Pancreas (tissue), 10 donors: ENCODE data around the gene FHIT. TPM values are rescaled to one million over a fixed set of nuclear protein-coding genes. Genes with fewer than 3 reads are reported as not detected.
A peak's percentile ranks its signal among the peaks of the same experiment; 100 is the strongest.

ENCODE experiments used
- ATAC-seq, 4 donors: fragments of 200-7000 bp; cut with Tn5 transposase; one replicate each; pipeline versions ENCODE4 v1.8.0 to v1.9.1; 2020; ENCODE audit warnings: mild to moderate bottlenecking in 4 of 4, moderate library complexity in 4 of 4
- DNase-seq, 6 donors: peaks; one replicate each; pipeline ENCODE4 v3.0.0-alpha.2; 2020
- FAIRE-seq: peaks from 2 replicates; lab custom pipeline; 2012; peaks lifted over from hg19 to GRCh38; lab: Jason Lieb, UNC
- H3K27ac ChIP-seq, 4 donors: fragments of 200-600 bp; sonication (generic); 1 replicate in 3 of 4; 2 replicates in 1 of 4; pipeline versions ENCODE4 v1.5.0 to v1.8.0; 2020
- H3K27me3 ChIP-seq, 4 donors: fragments of 200-600 bp; one replicate each; pipeline ENCODE4 v1.8.0; 2021
- H3K36me3 ChIP-seq, 3 donors: fragments of 200-600 bp; sonication (generic) in 1 of 3; one replicate each; pipeline versions ENCODE4 v1.5.0 to v1.8.0; 2020 to 2021
- H3K4me1 ChIP-seq, 3 donors: fragments of 200-600 bp; one replicate each; pipeline ENCODE4 v1.8.0; 2021
- H3K4me3 ChIP-seq, 4 donors: fragments of 200-600 bp; sonication (generic) in 2 of 4; one replicate each; pipeline versions ENCODE4 v1.5.0 to v1.8.0; 2020 to 2021
- H3K9me3 ChIP-seq, 4 donors: fragments of 200-600 bp; one replicate each; pipeline ENCODE4 v1.8.0; 2021
- WGBS, 2 donors: extraction: QIAGEN DNeasy Blood & Tissue Kit; methylation state at CpG; one replicate each; pipeline ENCODE4 v1.1.7; 2013; 5-methylcytosine and 5-hydroxymethylcytosine counted together
- intact Hi-C, 3 donors: fragments of 100-400 bp; cut with DNase I; formaldehyde crosslinking; loops; one replicate each; pipeline versions ENCODE4 v1.11.1 to v1.14.2; 2022
- polyA plus RNA-seq, 2 donors: library from polyadenylated mRNA; stranded (reverse); fragments of 200-250 nt; gene quantifications; one replicate each; pipeline ENCODE4 v1.2.3, GENCODE V29; 2013
- total RNA-seq, 6 donors: library from RNA; stranded (reverse); fragmentation: NEBNext Ultra II Directional in 4 of 6; extraction: Animal tissue kit (Norgen Biotek cat#: 25700) in 4 of 6; gene quantifications; one replicate each; pipeline versions ENCODE4 v1.2.1 to v1.2.4, GENCODE V29; 2021 to 2023
- TF ChIP-seq, protein P1 (sequence below), 4 donors: fragments of 200-600 bp; sonication (generic) in 3 of 4; IDR thresholded peaks; one replicate each; pipeline versions ENCODE4 v1.5.0 to v1.8.0; 2021; ENCODE audit warnings: antibody characterized with exemption in 4 of 4
- donor health status: healthy with polysubstance abuse.
- donor health status: DM: no; HTN: no; CAD: no; lungs with moderate emphysema.
- donor health status: DM: no; HTN: no; CAD: no.
- donor health status: control.
- donor health status: control.
- donor health status: Bipolar disorder and iron deficiency.
- donor health status: DM: yes; HTN: yes; CAD: no.
- donor health status: DM: no; HTN: no; CAD: no.
- donor health status: DM: no; HTN: no; CAD: no.
- donor health status: DM: yes; HTN: yes; CAD: no.

FHIT gene
- total and polyA plus RNA-seq, 8 donors, result 4.8 to 15.7 (median 8.0) TPM

- FAIRE-seq (no peak), ATAC-seq (no peak), DNase-seq (no peak)
- H3K9me3 ChIP-seq, result no peaks in the 10 kb centered on the region
- TF ChIP-seq, protein P1, sequence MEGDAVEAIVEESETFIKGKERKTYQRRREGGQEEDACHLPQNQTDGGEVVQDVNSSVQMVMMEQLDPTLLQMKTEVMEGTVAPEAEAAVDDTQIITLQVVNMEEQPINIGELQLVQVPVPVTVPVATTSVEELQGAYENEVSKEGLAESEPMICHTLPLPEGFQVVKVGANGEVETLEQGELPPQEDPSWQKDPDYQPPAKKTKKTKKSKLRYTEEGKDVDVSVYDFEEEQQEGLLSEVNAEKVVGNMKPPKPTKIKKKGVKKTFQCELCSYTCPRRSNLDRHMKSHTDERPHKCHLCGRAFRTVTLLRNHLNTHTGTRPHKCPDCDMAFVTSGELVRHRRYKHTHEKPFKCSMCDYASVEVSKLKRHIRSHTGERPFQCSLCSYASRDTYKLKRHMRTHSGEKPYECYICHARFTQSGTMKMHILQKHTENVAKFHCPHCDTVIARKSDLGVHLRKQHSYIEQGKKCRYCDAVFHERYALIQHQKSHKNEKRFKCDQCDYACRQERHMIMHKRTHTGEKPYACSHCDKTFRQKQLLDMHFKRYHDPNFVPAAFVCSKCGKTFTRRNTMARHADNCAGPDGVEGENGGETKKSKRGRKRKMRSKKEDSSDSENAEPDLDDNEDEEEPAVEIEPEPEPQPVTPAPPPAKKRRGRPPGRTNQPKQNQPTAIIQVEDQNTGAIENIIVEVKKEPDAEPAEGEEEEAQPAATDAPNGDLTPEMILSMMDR (IDR thresholded peaks at IDR 0.05), result no peak
- no peak overlapping the region for H3K27ac ChIP-seq
- no peaks in the 10 kb centered on the region for H3K27me3 ChIP-seq
- WGBS, 2 donors, result 58 to 61% methylated on average over 3 of the region's 3 CpGs
- intact Hi-C loops, result no loop called here
- H3K4me1 ChIP-seq, result no peaks in the 10 kb centered on the region
- H3K36me3 ChIP-seq, result no peaks in the 10 kb centered on the region
- H3K4me3 ChIP-seq, result no peak overlapping the region
Observed at GRCh38 chr3:60308808-60309207, 942.4 kb downstream of the FHIT start.

GRCh38 chr3:60307562-60308199, 943.6 kb downstream of the FHIT start:
- no peak for ATAC-seq

GRCh38 chr3:60304112-60304511, 947.1 kb downstream of the FHIT start:
- Histone ChIP-seq H3K4me1 (no peaks in the 10 kb centered on the region), H3K9me3 (no peaks in the 10 kb centered on the region), H3K27ac (no peak overlapping the region), H3K36me3 (no peaks in the 10 kb centered on the region), H3K27me3 (no peaks in the 10 kb centered on the region), H3K4me3 (no peak overlapping the region)
- no peak for DNase-seq
- TF ChIP-seq, protein P1 (IDR thresholded peaks at IDR 0.05), result no peak
- no peak for ATAC-seq
- no peak for FAIRE-seq
- intact Hi-C loops, result no loop called here

More at GRCh38 chr3:60307562-60308199, 943.6 kb downstream of the FHIT start:
- no peaks in the 10 kb centered on the region for H3K9me3 ChIP-seq
- H3K36me3 ChIP-seq, result no peaks in the 10 kb centered on the region
- H3K27ac ChIP-seq, result no peak overlapping the region
- FAIRE-seq (no peak), DNase-seq (no peak)
- TF ChIP-seq, protein P1 (IDR thresholded peaks at IDR 0.05), result no peak
- intact Hi-C loops, result no loop called here
- H3K27me3 ChIP-seq, result no peaks in the 10 kb centered on the region
- 91% methylated on average over 5 of the region's 5 CpGs for WGBS, 2 donors
- no peaks in the 10 kb centered on the region for H3K4me1 ChIP-seq
- H3K4me3 ChIP-seq, result no peak overlapping the region

DNA sequence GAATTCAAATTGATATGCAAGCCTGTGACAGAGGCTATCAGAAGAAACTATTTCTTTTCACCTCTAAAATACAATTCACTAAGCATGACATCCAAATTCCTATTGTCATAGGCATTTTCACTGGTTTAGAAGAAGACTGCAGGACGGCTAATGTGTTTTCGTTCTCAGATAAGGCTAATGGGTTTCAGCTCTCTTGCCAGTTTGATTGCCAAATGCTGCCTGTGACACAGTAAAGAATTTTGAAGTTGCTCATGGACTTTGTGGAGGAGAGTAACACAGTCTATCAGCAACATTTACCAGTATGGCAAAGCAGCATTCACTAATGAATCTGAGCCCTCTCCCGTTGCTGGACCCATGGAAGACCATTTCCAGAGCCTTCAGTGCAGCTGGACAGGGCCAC, 948.1 kb downstream of the FHIT start:
- Histone ChIP-seq H3K27ac (no peak overlapping the region), H3K36me3 (no peaks in the 10 kb centered on the region), H3K4me3 (no peak overlapping the region), H3K4me1 (no peaks in the 10 kb centered on the region), H3K9me3 (no peaks in the 10 kb centered on the region), H3K27me3 (no peaks in the 10 kb centered on the region)
- intact Hi-C loops, result no loop called here
- FAIRE-seq (no peak), ATAC-seq (peak in 2 of 4 donors; percentile 38 to 46), DNase-seq (no peak)
- TF ChIP-seq, protein P1 (IDR thresholded peaks at IDR 0.05), result no peak
- 78% methylated on average over 3 of the region's 3 CpGs for WGBS, 2 donors

- intact Hi-C loops, result no loop called here
- DNase-seq (no peak), FAIRE-seq (no peak), ATAC-seq (no peak)
- Histone ChIP-seq H3K27ac (no peak overlapping the region), H3K27me3 (no peaks in the 10 kb centered on the region), H3K4me1 (no peaks in the 10 kb centered on the region), H3K36me3 (no peaks in the 10 kb centered on the region), H3K9me3 (no peaks in the 10 kb centered on the region), H3K4me3 (no peak overlapping the region)
- TF ChIP-seq, protein P1 (IDR thresholded peaks at IDR 0.05), result no peak
- 87 to 96% methylated on average over 2 of the region's 2 CpGs for WGBS, 2 donors
Observed at GRCh38 chr3:60301142-60301541, 950.1 kb downstream of the FHIT start.
